ENCODE results near the gene EPHA8.

- no peak for TF ChIP-seq FOXA3 (CRISPR knock-in tag; conservative IDR thresholded peaks at IDR 0.05 in 1 of 2, IDR thresholded peaks at IDR 0.05 in 1 of 2)
- no peak for TF ChIP-seq EHMT2 (IDR thresholded peaks at IDR 0.05)
- TF ChIP-seq MIER1 (IDR thresholded peaks at IDR 0.05; ENCODE audit: low read depth), result no peak
- TF ChIP-seq TAF1 (IDR thresholded peaks at IDR 0.05; ENCODE audit: control insufficient read depth, extremely low read depth, insufficient read depth, low read length, severe bottlenecking), result no peak
- no peak for TF ChIP-seq BRCA1 (IDR thresholded peaks at IDR 0.05)
- no peak for TF ChIP-seq BRCA1 (CRISPR knock-in tag; IDR thresholded peaks at IDR 0.05)
- TF ChIP-seq RCOR1 (IDR thresholded peaks at IDR 0.05; ENCODE audit: borderline replicate concordance in 1 of 2, low read depth in 2 of 2, low read length in 2 of 2), result no peak
Measured at GRCh38 chr1:22525646-22526045, 37.6 kb upstream of the EPHA8 start.

Data from K562 (cell line).